Activated naive CD4-positive, alpha-beta T cell treated with anti-CD3 and anti-CD28 coated beads, Interleukin-2, amount 50 U/mL, for 72 hours (primary cell): ENCODE data around the gene ASTN2. TPM values are rescaled to one million over a fixed set of nuclear protein-coding genes. Genes with fewer than 3 reads are reported as not detected.

Experiments
- ATAC-seq, 2 donors: fragments of 150-1000 bp; cut with Tn5 transposase; 2 replicates each; pipeline ENCODE4 v1.10.0; 2021; ENCODE audit warnings: mild to moderate bottlenecking in 2 of 2, moderate library complexity in 2 of 2
- DNase-seq, 2 donors: peaks; one replicate each; pipeline ENCODE4 v3.0.0; 2021 to 2022; ENCODE audit warnings: low spot score in 2 of 2
- H3K27ac Mint-ChIP-seq, 2 donors: one replicate each; pipeline ENCODE4 v1.8.0; 2022; ENCODE audit warnings: mild to moderate bottlenecking in 2 of 2, mixed read lengths in 2 of 2
- H3K36me3 Mint-ChIP-seq, 2 donors: one replicate each; pipeline ENCODE4 v1.8.0; 2022; ENCODE audit warnings: mixed read lengths in 2 of 2
- H3K9me3 Mint-ChIP-seq, 2 donors: one replicate each; pipeline ENCODE4 v1.8.0; 2022; ENCODE audit warnings: mixed read lengths in 2 of 2
- total RNA-seq, 2 donors: library from RNA; stranded (reverse); gene quantifications; one replicate each; pipeline ENCODE4 v1.2.3, GENCODE V29; 2022

ASTN2 gene
- total RNA-seq, 2 donors from 2014 or later = 4.5 to 5.4 TPM

DNA sequence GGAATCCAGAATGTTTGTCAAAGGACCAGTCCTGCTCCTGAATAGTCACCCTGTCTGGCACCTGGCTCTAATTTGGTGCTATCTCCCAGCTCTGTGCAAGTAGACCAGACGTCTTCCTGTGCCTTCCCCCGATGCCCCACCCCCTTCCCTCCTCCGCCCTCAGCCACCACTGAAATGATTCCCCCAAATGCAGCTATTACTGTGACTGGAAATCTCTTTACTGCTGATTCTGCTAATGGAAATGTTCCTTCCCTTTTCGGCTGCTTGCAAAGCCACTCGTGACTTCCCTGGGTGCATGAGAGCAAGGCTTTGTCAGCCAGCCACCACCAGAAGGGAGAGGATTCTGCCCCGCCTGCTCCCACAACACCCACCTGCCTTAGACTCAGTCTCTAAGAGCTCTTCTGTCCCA, 11.4 kb downstream of the ASTN2 start:
- Mint-ChIP-seq H3K9me3 (peaks cover 5 to 8% of the 10 kb centered on the region in 2 donors), H3K27ac (no peak overlapping the region), H3K36me3 (no peaks in the 10 kb centered on the region)
- ATAC-seq (no peak), DNase-seq (no peak)

DNA sequence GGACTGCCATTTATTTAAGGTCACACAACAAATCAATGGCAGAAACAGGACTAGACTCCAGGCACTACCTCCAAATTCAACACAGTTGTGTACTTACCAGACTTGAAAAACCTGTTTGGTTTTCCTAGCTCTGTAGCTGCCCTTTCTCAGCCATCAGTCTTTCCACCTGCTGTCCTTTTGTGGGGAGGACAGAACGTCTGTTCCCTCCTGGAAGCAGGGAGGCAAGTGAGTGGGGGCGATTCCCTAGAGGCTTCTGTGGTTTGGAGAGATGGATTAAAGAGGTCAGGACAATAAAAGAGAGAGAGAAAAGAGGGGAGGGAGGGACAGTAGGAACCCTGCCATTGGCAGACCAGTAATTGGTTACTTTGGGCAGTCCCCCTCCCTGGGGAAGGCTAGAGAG, 14.7 kb downstream of the ASTN2 start:
- Mint-ChIP-seq H3K27ac (no peak overlapping the region), H3K36me3 (no peaks in the 10 kb centered on the region)

DNA sequence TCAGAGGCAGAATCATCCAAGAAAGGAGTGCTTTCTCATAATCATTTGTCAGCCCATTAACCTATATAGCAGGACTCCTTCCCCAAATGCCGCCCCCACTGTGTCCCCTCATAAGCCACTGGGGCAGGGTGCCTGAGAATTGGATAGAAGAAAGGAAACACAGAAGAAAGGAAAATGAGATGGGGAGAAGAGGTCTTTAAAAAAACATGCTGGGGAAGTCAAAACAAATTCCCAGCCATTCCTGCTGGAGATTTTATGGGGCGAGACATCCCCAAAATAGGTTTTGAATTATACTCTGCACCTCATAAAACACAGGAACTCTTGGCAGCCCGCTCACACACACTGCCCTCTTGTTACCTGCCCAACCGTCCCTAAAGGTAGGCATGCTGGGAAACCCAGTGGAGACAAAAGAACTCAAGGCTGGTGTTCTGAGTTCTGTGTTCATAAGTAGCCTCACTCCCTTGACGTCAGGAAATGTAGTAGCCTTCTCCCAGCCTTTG, 19.7 kb downstream of the ASTN2 start:
- H3K9me3 Mint-ChIP-seq = peaks cover 7 to 17% of the 10 kb centered on the region in 2 donors
- ATAC-seq = no peak
- H3K36me3 Mint-ChIP-seq = peaks cover 0 to 4% of the 10 kb centered on the region in 2 donors
- no peak for DNase-seq
- H3K27ac Mint-ChIP-seq = no peak overlapping the region

More for the DNA sequence above, 14.7 kb downstream of the ASTN2 start:
- peaks cover 4 to 8% of the 10 kb centered on the region in 2 donors for H3K9me3 Mint-ChIP-seq
- DNase-seq (no peak), ATAC-seq (no peak)

DNA sequence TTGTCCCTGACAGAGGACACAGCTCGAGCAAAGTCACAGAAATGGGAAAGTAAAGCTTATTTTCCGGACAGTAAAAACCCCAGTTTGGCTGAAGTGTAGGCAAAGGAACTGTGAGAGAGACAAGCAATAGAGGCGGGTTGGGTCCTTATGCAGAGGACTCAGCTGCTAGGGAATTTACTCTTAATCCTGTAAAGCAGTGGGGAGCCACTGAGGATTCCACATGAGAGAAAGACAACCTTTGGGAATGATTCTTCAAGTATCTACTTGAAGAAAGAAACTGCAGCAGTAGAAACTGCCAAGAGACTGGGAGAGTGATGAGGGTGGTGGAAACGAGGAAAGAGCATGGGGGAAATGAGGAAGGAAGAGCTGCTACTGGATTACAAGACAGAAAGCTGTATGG, 20.2 kb downstream of the ASTN2 start:
- no peak for DNase-seq
- Mint-ChIP-seq H3K9me3 (peaks cover 5 to 18% of the 10 kb centered on the region in 2 donors), H3K36me3 (peaks cover 0 to 4% of the 10 kb centered on the region in 2 donors), H3K27ac (no peak overlapping the region)
- ATAC-seq = no peak

DNA sequence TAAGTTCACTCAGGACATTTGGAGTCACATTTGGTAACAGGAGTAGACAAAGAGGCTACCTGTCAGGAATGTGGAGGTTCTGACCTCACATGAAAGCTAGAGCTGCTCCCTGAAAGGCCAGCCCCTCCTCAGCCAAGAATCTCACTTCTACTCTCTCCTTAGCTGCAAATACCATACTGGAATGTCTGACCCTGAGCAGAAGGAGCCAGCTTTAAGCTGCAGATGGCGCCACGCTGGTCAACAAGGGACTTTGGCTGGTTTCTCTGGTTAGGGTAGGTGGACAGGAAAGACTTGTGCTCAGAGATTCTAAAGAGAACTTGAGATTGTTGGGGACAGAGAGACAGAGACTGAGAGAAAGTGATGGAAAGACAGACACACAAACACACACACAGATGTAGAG, 21.9 kb downstream of the ASTN2 start:
- H3K9me3 Mint-ChIP-seq = peaks cover 5 to 18% of the 10 kb centered on the region in 2 donors
- ATAC-seq = no peak
- no peak overlapping the region for H3K27ac Mint-ChIP-seq

DNA sequence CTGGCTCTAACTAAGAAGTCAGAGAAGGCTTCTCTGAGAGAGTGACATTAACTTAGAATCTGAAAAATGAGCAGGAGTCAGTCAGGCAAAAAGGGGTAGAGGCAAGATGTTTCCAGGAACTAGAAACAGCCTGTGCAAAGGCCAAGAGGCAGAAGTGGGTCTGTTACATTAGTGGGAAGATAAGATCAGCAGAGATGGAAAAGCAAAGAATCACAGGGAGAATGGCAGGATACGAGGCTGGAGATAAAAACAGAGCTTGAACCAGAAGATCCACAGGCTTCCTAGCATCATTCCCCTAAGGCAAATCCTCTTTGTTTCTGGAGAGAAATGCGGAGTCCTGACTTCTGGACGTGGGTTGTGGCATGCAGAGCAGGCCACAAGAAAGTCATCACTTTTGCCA, 27.4 kb downstream of the ASTN2 start:
- DNase-seq (no peak), ATAC-seq (no peak)
- Mint-ChIP-seq H3K36me3 (no peaks in the 10 kb centered on the region), H3K27ac (no peak overlapping the region), H3K9me3 (peaks cover 5 to 17% of the 10 kb centered on the region in 2 donors)

More for the DNA sequence above, 21.9 kb downstream of the ASTN2 start:
- DNase-seq = no peak
- peaks cover 0 to 4% of the 10 kb centered on the region in 2 donors for H3K36me3 Mint-ChIP-seq

DNA sequence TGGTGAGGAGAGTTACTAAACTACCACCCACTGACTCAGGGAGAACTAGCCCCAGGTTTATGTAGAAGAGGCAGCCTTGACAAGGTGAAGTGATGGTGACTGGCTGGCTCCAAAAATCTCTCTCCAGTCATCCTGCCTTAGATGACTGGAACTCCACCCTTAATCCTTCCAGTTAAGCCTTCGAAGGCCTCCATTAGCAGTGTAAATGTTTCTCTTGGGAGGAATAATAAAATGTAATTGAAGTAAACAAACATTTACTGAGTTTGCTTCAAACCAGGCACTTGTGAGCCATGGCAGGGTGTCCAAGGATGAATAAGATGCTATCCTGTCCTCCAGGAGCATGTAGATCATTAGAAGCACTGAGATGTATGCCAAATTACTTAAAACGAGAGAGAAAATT, 35.5 kb downstream of the ASTN2 start:
- no peak for ATAC-seq
- no peak for DNase-seq
- no peak overlapping the region for H3K27ac Mint-ChIP-seq
- H3K36me3 Mint-ChIP-seq = no peaks in the 10 kb centered on the region
- peaks cover 17 to 21% of the 10 kb centered on the region in 2 donors for H3K9me3 Mint-ChIP-seq

DNA sequence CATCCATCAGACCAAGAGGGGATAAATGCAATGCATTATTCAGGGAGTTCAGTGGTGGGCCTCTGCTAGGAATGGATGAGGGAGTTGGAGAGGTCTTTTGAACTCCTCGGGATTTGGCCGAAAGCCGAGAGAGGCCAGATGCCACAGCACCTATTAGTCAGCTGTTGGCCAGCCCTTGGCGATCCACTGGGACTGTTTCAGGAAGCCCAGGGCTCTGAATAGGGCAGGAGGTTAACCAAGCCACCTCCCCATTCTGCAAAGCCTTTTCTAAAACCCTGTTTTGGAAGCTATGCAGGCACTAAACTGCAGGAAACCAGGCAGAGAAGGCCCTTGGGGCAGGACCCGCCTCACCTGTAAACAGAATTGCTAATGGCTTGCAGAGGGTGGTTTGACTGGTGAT, 37.8 kb downstream of the ASTN2 start:
- DNase-seq (no peak), ATAC-seq (no peak)
- Mint-ChIP-seq H3K27ac (no peak overlapping the region), H3K36me3 (peaks cover 0 to 5% of the 10 kb centered on the region in 2 donors), H3K9me3 (peaks cover 20 to 28% of the 10 kb centered on the region in 2 donors)

DNA sequence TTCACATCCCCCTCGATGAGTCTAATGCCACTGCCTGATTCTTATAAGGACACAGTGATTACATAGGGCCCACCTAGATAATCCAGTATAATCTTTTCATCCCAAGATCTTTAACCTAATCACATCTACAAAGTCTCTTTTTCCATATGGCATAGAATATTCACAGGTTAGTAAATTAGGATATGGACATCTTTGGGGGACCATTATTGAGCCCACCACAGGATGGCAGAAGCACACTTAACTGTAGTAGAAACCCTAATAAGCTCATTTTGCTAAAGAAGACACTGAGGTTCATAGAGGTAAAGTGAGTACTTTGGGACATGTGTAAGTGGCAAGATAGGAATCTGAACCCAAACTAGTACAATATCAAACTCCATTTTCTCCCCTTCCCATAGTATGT, 38.9 kb downstream of the ASTN2 start:
- Mint-ChIP-seq H3K36me3 (peaks cover 0 to 5% of the 10 kb centered on the region in 2 donors), H3K9me3 (peaks cover 15 to 21% of the 10 kb centered on the region in 2 donors), H3K27ac (no peak overlapping the region)
- DNase-seq = no peak
- no peak for ATAC-seq

DNA sequence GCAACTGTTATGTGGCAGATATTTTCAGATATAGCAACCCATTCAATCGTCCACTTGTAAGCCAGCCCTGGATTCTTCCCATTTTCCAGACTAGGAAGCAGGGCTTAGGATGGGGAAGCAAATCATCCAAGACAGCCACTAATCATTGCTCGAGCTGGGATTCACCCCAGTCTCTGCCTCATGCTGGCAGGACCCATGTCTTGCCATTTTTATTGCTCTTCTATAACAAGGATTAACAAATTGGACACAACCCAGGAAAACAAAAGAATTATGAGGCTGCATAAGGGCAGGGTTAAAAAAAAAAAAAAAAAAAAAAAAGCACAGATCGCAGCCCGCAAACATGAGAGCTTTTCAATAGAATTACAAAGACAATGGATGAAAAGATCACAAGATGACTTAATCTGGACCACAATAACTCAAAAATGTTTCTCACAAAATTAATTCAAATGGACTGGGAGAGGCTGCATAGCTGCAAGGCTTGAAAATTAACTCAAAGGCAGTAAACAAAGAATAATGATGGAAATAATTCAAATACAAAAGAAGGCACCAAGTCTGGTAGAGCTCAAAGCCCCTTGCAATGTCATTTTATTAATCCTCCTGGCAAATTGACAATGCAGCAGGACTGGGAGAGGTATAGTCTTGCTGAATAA, 40.7 kb downstream of the ASTN2 start:
- Mint-ChIP-seq H3K9me3 (peaks cover 8 to 19% of the 10 kb centered on the region in 2 donors), H3K36me3 (peaks cover 0 to 5% of the 10 kb centered on the region in 2 donors), H3K27ac (no peak overlapping the region)
- ATAC-seq (no peak), DNase-seq (no peak)

DNA sequence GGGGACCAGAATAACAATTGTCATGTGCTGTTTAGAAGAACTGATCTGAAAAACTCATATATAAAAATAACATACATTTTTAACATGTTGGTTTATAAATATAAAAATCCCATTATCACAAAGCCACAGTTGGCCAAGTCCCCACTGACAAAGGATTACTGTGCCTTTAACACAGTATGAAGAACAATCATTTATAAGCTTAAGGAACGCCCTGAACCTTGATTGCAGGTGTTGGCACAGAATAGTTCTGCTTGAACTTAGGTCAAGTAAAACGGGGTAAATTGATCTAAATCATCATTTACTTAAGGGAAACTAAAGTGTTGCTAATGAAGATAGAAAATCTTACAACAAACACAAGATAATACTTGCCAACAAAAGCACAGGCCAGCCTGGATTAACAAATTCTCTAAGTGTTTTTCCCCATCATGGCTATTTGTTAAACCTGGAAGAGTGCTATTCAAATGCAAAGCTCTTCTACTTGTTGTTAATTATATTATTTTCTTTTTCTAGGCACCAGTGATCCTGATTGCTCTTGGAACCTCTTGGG, 46.1 kb downstream of the ASTN2 start:
- peaks cover 0 to 9% of the 10 kb centered on the region in 2 donors for H3K36me3 Mint-ChIP-seq
- no peak overlapping the region for H3K27ac Mint-ChIP-seq
- ATAC-seq (no peak), DNase-seq (no peak)
- peaks cover 11 to 13% of the 10 kb centered on the region in 2 donors for H3K9me3 Mint-ChIP-seq

DNA sequence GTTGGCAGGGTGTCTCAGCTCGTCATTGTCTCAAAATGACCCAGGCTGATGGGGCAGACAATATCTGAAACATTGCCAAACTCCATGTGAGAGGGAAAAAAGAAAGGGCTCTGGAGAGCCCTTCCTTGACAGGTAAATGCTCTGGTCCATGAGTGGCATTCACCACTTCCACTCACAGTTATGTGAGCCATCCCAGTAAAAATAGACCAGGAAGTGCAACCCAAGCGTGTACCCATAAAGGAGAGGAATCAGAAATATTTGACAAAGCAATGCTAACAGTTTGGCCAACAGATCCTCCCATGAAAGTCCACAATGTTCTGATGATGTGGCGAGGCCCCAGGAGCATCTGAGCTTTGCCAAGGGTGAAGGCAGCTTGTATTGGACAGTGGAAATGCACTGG, 49.4 kb downstream of the ASTN2 start:
- ATAC-seq (no peak), DNase-seq (no peak)
- Mint-ChIP-seq H3K36me3 (peaks cover 0 to 8% of the 10 kb centered on the region in 2 donors), H3K9me3 (peaks cover 14 to 15% of the 10 kb centered on the region in 2 donors), H3K27ac (no peak overlapping the region)

DNA sequence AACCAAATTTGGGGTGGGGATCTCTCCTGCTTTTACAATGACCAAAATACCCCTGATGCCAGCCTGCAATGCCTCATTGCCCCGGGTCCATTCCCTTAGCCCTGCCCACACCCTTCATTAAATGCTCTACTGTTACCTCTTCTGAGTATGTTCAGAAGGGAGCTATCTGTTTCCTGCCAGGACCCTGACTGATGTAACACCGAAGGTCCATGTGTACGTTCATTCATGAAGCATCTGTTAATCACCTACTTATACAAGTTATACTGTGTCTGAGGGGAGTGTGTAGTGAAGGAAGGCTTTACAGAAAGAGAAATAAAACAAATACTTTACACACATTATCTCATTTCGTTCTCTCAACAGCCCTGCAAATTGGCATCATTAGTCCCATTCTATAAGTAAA, 51.9 kb downstream of the ASTN2 start:
- DNase-seq (no peak), ATAC-seq (no peak)
- H3K9me3 Mint-ChIP-seq = peaks cover 14 to 19% of the 10 kb centered on the region in 2 donors
- H3K36me3 Mint-ChIP-seq = peaks cover 0 to 8% of the 10 kb centered on the region in 2 donors
- no peak overlapping the region for H3K27ac Mint-ChIP-seq

DNA sequence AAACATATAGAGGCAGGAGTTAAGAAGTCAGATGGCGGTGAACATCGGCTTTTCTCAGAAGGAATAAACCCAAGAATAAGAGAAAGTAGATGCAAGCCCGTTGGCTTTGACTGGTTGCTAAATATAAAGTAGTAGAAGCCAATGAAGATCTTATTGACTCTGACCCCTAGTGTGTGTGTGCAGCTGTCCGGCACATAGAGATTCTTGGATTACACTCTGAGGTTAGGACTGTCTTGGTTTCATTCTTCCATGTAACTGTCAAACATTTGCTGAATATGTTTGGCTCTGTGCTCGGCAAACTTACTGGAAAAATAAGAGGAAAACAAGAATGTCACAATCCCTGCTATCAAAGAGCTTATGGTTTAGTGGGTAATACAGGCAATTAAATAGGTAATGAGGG, 54.9 kb downstream of the ASTN2 start:
- DNase-seq (no peak), ATAC-seq (no peak)
- H3K36me3 Mint-ChIP-seq = peaks cover 0 to 8% of the 10 kb centered on the region in 2 donors
- peaks cover 16 to 19% of the 10 kb centered on the region in 2 donors for H3K9me3 Mint-ChIP-seq
- no peak overlapping the region for H3K27ac Mint-ChIP-seq

DNA sequence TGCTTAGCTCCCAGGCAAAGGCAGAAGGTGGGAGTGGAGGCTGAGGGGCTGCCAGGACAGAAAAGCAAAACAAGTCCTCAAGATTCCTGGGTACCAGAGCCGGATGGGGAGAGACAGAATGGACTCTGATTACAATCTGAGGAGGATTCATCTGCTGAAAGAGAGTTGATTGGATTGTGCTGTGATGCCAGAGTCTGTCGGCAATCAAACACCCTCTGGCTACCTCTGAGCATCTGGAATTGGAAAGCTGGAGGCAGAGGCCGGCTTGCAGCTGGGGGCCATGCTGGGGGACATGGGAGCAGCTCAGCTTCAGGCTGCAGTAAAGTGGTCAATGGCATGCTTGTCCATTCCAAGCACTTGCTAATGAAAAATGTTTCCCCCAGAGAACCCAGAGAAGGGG, 59.3 kb downstream of the ASTN2 start:
- Mint-ChIP-seq H3K36me3 (no peaks in the 10 kb centered on the region), H3K27ac (peak overlapping the region in 1 of 2 donors; percentile 51), H3K9me3 (peaks cover 11 to 13% of the 10 kb centered on the region in 2 donors)
- DNase-seq = no peak
- no peak for ATAC-seq

DNA sequence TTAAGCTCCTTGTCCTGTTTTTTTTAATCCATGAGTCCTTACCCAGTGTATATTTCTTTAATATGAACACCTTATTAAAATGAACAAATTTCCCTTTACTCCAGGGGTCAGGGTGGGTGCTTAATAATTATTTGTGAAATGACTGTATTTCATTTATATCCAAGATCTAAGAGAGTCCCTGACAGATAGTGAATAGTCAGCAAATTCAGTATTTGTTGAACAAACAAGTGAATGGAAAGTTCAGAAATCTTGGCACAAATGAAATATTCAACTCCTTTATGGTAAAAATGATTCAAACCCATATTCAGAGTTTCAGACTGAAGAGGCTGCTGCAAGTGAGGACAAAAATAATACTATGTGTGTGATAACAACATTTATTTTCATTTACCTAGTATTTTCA, 59.9 kb downstream of the ASTN2 start:
- Mint-ChIP-seq H3K36me3 (no peaks in the 10 kb centered on the region), H3K27ac (no peak overlapping the region), H3K9me3 (peaks cover 11 to 13% of the 10 kb centered on the region in 2 donors)
- no peak for DNase-seq
- no peak for ATAC-seq

DNA sequence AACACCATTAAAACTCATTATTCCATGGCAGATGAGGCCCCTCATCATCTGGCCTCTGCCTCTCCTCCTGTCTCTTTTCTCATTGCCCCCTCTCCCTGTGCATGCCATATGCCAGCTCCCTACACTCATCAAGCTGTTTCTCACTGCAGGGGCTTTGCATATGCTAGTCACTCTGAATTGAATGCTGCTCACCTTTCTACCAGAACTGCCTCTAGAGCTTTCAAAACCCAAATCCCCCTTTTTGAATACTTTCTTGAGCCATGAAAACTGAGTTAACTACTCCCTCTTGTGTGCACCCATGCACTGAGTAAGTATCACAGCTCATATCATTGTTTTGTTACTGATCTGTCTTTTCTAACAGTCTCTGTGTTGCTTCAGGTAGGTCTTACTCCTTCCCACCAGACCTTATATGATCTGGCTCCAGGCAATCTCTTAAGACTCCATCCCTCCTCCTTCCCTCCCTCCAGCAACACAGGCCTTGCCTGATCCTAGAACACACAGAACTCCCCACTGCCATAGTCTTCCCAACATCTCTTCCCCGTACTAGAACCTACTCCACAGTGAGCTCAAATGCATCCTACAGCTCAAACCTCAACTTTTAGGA, 60.5 kb downstream of the ASTN2 start:
- Mint-ChIP-seq H3K9me3 (peaks cover 11 to 13% of the 10 kb centered on the region in 2 donors), H3K27ac (no peak overlapping the region), H3K36me3 (no peaks in the 10 kb centered on the region)
- ATAC-seq (no peak), DNase-seq (no peak)
